ENCODE measurements around the gene SLC35A4.

Gene SLC35A4

DNA sequence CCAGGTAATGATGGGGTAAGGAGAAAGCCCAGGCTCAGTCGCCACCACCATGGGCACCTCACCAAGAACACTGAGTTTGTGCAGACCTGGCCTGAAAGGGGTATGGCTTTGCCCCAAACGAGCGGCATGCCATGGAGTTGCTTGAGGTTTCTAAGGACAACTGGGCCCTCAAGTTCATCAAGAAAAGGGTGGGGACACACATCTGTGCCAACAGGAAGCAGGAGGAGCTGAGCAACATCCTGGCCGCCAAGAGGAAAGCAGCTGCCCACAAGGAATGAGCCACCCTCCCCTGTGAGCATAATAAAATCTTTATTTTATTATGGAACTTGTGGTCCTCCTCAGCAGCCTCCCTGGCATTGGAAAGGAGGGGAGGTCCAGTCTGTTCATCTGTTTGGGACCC, 44.5 kb downstream of the SLC35A4 start:
- TF ChIP-seq, protein P1, sequence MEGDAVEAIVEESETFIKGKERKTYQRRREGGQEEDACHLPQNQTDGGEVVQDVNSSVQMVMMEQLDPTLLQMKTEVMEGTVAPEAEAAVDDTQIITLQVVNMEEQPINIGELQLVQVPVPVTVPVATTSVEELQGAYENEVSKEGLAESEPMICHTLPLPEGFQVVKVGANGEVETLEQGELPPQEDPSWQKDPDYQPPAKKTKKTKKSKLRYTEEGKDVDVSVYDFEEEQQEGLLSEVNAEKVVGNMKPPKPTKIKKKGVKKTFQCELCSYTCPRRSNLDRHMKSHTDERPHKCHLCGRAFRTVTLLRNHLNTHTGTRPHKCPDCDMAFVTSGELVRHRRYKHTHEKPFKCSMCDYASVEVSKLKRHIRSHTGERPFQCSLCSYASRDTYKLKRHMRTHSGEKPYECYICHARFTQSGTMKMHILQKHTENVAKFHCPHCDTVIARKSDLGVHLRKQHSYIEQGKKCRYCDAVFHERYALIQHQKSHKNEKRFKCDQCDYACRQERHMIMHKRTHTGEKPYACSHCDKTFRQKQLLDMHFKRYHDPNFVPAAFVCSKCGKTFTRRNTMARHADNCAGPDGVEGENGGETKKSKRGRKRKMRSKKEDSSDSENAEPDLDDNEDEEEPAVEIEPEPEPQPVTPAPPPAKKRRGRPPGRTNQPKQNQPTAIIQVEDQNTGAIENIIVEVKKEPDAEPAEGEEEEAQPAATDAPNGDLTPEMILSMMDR (IDR thresholded peaks at IDR 0.05; ENCODE audit: low read length, missing control alignments), result no peak
- H3K4me3 ChIP-seq (replicated peaks; ENCODE audit: low read depth, low read length), result no peak overlapping the region
- DNase-seq (ENCODE audit: low read depth), result peak; percentile 58

DNA sequence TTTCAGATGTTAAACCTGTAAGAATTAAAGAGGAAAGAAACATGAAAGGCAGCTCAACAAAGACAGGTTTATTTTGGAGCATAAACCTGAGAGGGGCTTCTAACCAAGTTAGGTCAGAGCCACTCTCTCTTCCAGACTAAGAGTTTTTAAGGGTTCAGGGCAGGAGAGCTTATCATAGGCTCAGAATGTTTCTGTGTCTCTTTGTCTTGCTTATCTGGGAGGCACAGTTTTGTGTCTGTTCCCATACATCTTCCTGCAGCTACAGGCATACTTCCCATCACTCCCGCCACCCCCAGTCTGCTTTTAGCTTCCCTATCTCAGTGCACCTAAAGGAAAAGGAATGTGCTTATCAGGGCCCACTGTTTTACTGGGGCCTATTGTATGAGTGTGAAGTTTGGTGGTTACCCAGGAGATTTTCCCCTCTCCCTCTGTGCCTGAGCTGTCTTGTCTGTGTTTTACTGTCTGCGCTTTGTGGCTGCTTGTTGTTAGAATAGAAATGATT, 46.4 kb downstream of the SLC35A4 start:
- H3K4me3 ChIP-seq (replicated peaks; ENCODE audit: low read depth, low read length), result no peak overlapping the region
- TF ChIP-seq, protein P1 (IDR thresholded peaks at IDR 0.05; ENCODE audit: low read length, missing control alignments), result no peak
- peak; percentile 80 for DNase-seq (ENCODE audit: low read depth)

Measured in fibroblast of pulmonary artery (primary cell).